GM12875 (cell line): ENCODE measurements around the gene SHISA9.

Source experiments
- H3K4me3 ChIP-seq: one replicate; pipeline ENCODE4 v1.5.1; 2011; ENCODE audit warnings: low read depth, low read length, control low read depth
- TF ChIP-seq, protein P1 (sequence below): IDR thresholded peaks from 2 replicates; pipeline ENCODE4 v1.5.1; 2011; ENCODE audit warnings: low read depth, mild to moderate bottlenecking, control low read depth, inconsistent platforms, low read length, moderate library complexity, borderline replicate concordance; ENCODE audit not compliant: insufficient read depth

SHISA9 gene

GRCh38 chr16:13105427-13105826 lies 204.0 kb downstream of the SHISA9 start:
- no peak overlapping the region for H3K4me3 ChIP-seq
- TF ChIP-seq, protein P1, sequence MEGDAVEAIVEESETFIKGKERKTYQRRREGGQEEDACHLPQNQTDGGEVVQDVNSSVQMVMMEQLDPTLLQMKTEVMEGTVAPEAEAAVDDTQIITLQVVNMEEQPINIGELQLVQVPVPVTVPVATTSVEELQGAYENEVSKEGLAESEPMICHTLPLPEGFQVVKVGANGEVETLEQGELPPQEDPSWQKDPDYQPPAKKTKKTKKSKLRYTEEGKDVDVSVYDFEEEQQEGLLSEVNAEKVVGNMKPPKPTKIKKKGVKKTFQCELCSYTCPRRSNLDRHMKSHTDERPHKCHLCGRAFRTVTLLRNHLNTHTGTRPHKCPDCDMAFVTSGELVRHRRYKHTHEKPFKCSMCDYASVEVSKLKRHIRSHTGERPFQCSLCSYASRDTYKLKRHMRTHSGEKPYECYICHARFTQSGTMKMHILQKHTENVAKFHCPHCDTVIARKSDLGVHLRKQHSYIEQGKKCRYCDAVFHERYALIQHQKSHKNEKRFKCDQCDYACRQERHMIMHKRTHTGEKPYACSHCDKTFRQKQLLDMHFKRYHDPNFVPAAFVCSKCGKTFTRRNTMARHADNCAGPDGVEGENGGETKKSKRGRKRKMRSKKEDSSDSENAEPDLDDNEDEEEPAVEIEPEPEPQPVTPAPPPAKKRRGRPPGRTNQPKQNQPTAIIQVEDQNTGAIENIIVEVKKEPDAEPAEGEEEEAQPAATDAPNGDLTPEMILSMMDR, result no peak

DNA sequence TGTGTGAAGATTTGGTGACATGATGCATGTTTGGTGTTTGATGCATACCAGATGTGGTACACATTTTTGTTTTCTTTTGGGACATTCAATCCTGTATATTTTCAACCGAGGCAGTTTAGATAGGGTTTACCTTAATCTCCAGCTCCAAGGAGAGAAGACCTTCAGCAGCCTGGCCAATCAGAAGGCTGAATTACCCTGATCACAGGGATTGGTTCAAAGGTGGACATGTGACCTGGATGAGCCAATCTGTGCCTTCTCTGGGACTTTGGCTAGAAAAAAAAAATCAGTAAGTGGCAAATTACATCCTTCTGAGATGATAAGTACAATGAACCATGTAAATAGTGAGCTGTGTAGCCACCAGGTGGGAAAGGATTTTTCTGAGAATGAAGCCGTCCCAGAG lies 205.1 kb downstream of the SHISA9 start:
- H3K4me3 ChIP-seq, result no peak overlapping the region
- TF ChIP-seq, protein P1, result no peak

GRCh38 chr16:13108126-13108525 lies 206.7 kb downstream of the SHISA9 start:
- H3K4me3 ChIP-seq, result no peak overlapping the region
- TF ChIP-seq, protein P1, result no peak

DNA sequence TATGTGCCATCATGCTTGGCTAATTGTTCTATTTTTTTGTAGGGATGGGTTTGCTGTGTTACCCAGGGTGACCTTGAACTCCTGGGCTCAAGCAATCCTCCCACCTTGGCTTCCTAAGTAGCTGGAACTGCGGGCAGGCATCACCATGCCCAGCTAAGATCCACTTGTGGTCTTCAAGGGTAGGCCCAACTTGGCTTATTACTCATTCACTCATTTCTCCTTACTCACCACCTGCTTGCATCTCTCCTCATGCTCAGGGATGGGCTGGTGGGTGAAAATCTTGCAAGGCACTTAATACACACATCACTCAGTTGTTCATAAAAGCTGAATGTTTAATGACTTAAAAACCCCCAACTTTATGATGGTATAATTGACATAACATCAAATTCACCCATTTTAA lies 207.8 kb downstream of the SHISA9 start:
- TF ChIP-seq, protein P1, result no peak
- no peak overlapping the region for H3K4me3 ChIP-seq

DNA sequence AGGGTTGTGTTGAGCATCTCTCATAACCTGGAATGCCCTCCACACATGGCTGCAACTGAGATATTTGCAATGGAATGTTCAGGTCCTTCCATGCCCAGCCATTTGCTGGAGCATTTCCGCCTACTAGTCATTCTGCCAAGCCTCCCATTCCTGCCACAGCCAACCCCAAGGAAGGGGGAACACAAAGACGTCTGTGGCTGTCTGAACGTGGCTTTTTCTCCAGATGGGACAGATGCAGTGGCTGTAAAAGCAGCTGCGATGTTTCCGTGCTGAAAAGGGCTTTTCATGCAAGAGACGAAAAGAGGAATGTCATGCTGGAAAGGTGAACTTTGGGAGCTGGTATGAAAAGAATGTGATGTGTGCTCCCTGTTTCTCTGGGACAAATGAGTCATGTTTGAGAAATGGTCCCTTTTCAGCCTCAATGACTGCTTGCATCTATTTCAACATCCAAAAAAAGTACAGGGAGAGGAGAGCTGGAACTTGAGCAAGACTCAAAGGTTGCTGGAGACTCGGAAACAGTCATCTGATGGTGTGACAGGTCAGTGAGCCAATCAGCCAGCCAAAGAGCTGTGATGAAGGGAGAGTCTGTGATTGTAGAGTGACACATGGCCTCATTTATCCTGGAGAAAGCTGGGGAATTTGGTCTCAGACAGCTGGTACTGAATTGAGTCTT lies 208.9 kb downstream of the SHISA9 start:
- TF ChIP-seq, protein P1, result no peak
- H3K4me3 ChIP-seq, result no peak overlapping the region

DNA sequence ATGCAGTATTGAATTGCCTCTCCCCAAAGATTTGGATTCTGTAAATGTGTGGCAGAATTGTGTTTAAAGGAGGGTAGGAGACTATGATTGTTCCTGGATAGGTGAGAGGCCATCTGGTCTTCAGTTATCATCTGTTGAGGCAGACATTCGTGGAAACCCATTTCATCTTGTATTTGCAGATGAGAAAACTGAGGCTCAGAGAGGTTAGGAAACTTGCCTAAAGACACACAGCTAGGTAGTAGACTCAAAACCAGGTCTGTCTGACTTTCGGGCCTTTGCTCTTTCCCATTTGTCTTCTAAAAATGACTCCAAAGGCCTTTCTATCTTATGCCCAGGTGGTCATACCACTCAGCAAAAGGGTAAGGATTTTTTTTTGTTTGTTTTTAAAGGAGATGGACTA lies 210.3 kb downstream of the SHISA9 start:
- TF ChIP-seq, protein P1, result no peak
- no peak overlapping the region for H3K4me3 ChIP-seq

GRCh38 chr16:13113741-13114140 lies 212.3 kb downstream of the SHISA9 start:
- TF ChIP-seq, protein P1, result no peak
- H3K4me3 ChIP-seq, result no peak overlapping the region
